A549 (cell line): ENCODE results near the gene TPRG1L. TPM values are rescaled to one million over a fixed set of nuclear protein-coding genes. Genes with fewer than 3 reads are reported as not detected.

Experiments used
- ATAC-seq, 2 experiments: fragments of 200-7000 bp in 1 of 2; fragments of >200 bp in 1 of 2; cut with Nextera tagmentation in 1 of 2; cut with Tn5 transposase in 1 of 2; 3 replicates each; pipeline versions ENCODE4 v1.8.0 to v1.9.1; 2018 to 2020; ENCODE audit warnings: mild to moderate bottlenecking in 1 of 2, moderate library complexity in 1 of 2
- CTCF ChIA-PET: fragments of 300-600 bp; sonication (Branson Sonifier 250); formaldehyde crosslinking; extraction: SDS; loops from one replicate; lab custom pipeline; 2021; ENCODE audit warnings: antibody characterized with exemption, inconsistent platforms; lab: Yijun Ruan, JAX
- POLR2A ChIA-PET: fragments of 350-600 bp; formaldehyde crosslinking; extraction: SDS; loops from one replicate; lab custom pipeline; 2021; ENCODE audit warnings: antibody characterized with exemption, inconsistent platforms; lab: Yijun Ruan, JAX
- DNase-seq, 2 experiments: peaks; one replicate each; pipeline versions ENCODE4 v3.0.0 to v3.0.0-alpha.2; 2011 to 2016; ENCODE audit warnings: low read depth in 1 of 2, low spot score in 1 of 2
- FAIRE-seq: peaks from 2 replicates; lab custom pipeline; 2011; peaks lifted over from hg19 to GRCh38; lab: Jason Lieb, UNC
- H3K27ac ChIP-seq, 2 experiments: fragments of >200 bp; sonication (Bioruptor Twin); formaldehyde crosslinking; 3 replicates each; pipeline ENCODE4 v1.5.1; 2016 to 2017
- H3K4me1 ChIP-seq: fragments of >200 bp; sonication (Bioruptor Twin); formaldehyde crosslinking; 3 replicates; pipeline ENCODE4 v1.6.1; 2016
- H3K4me2 ChIP-seq: fragments of >200 bp; sonication (Bioruptor Twin); formaldehyde crosslinking; 3 replicates; pipeline ENCODE4 v1.6.1; 2016
- H3K4me3 ChIP-seq: fragments of >200 bp; sonication (Bioruptor Twin); formaldehyde crosslinking; 3 replicates; pipeline ENCODE4 v1.5.1; 2016
- H3K9me3 ChIP-seq: fragments of >200 bp; sonication (Bioruptor Twin); formaldehyde crosslinking; 3 replicates; pipeline ENCODE4 v1.6.1; 2016
- CEBPB ChIP-seq, 2 experiments: fragments of >200 bp in 1 of 2; sonication (Bioruptor Twin) in 1 of 2; formaldehyde crosslinking in 1 of 2; IDR thresholded peaks; 2 replicates each; pipeline ENCODE4 v1.6.1; 2012 to 2016
- CHD2 ChIP-seq: fragments of 150-350 bp; IDR thresholded peaks from 2 replicates; pipeline ENCODE4 v1.6.1; 2014; ENCODE audit warnings: low read length; ENCODE audit not compliant: partially characterized antibody
- FOSB ChIP-seq: fragments of 250-450 bp; sonication (Bioruptor Pico); IDR thresholded peaks from 2 replicates; pipeline ENCODE4 v1.5.0; 2020; ENCODE audit warnings: mild to moderate bottlenecking, moderate library complexity
- FOSL2 ChIP-seq, 2 experiments: fragments of 450-650 bp in 1 of 2; fragments of >200 bp in 1 of 2; sonication (Bioruptor Twin) in 1 of 2; formaldehyde crosslinking; IDR thresholded peaks; 2 replicates each; pipeline versions ENCODE4 v1.5.0 to v1.6.1; 2016 to 2020; ENCODE audit warnings: mild to moderate bottlenecking in 1 of 2, moderate library complexity in 1 of 2
- HDAC2 ChIP-seq: fragments of 200-600 bp; sonication (generic); IDR thresholded peaks from 2 replicates; pipeline ENCODE4 v1.6.1; 2016
- HEYL ChIP-seq: fragments of 250-450 bp; sonication (Bioruptor Pico); IDR thresholded peaks from 2 replicates; pipeline ENCODE4 v1.8.0; 2021; ENCODE audit warnings: mild to moderate bottlenecking, moderate library complexity
- HMGXB4 ChIP-seq: fragments of 250-450 bp; sonication (Bioruptor Pico); IDR thresholded peaks from 2 replicates; pipeline ENCODE4 v1.5.0; 2021; ENCODE audit warnings: mild to moderate bottlenecking, moderate library complexity, borderline replicate concordance
- HOXB13 ChIP-seq: fragments of 250-450 bp; sonication (Bioruptor Pico); IDR thresholded peaks from 2 replicates; pipeline ENCODE4 v1.5.0; 2020; ENCODE audit warnings: low read depth, mild to moderate bottlenecking, moderate library complexity
- HOXB5 ChIP-seq: fragments of 250-450 bp; sonication (Bioruptor Pico); IDR thresholded peaks from 2 replicates; pipeline ENCODE4 v1.5.0; 2020; ENCODE audit warnings: mild to moderate bottlenecking, moderate library complexity
- KDM1A ChIP-seq: fragments of 200-600 bp; sonication (generic); IDR thresholded peaks from 2 replicates; pipeline ENCODE4 v1.6.1; 2016; ENCODE audit warnings: low read depth, mild to moderate bottlenecking
- MAZ ChIP-seq: fragments of 150-350 bp; IDR thresholded peaks from 2 replicates; pipeline ENCODE4 v1.6.1; 2014; ENCODE audit warnings: antibody characterized with exemption, low read depth, low read length, borderline replicate concordance
- NFE2L2 ChIP-seq: fragments of 150-350 bp; conservative IDR thresholded peaks from 2 replicates; pipeline ENCODE4 v1.6.1; 2014; ENCODE audit warnings: low read length
- NR3C1 ChIP-seq: fragments of >200 bp; sonication (Bioruptor Twin); formaldehyde crosslinking; IDR thresholded peaks from 3 replicates; pipeline ENCODE4 v1.6.1; 2017
- RAD21 ChIP-seq, 2 experiments: fragments of >200 bp in 1 of 2; sonication (Bioruptor Twin) in 1 of 2; formaldehyde crosslinking in 1 of 2; IDR thresholded peaks in 1 of 2; conservative IDR thresholded peaks in 1 of 2; 2 replicates in 1 of 2; 3 replicates in 1 of 2; pipeline ENCODE4 v1.6.1; 2012 to 2018; ENCODE audit warnings: inconsistent platforms in 1 of 2
- REST ChIP-seq: fragments of 200-600 bp; sonication (generic); IDR thresholded peaks from 2 replicates; pipeline ENCODE4 v1.6.1; 2016; ENCODE audit warnings: antibody characterized with exemption, mild to moderate bottlenecking, moderate library complexity
- RNF2 ChIP-seq: fragments of 200-600 bp; sonication (generic); IDR thresholded peaks from 2 replicates; pipeline ENCODE4 v1.6.1; 2016; ENCODE audit warnings: low read depth, mild to moderate bottlenecking, antibody characterized with exemption, moderate library complexity, borderline replicate concordance
- SREBF2 ChIP-seq: fragments of 450-650 bp; IDR thresholded peaks from 2 replicates; pipeline ENCODE4 v1.6.1; 2014; ENCODE audit warnings: mild to moderate bottlenecking, moderate library complexity
- ZC3H11A ChIP-seq: fragments of 450-650 bp; IDR thresholded peaks from 2 replicates; pipeline ENCODE4 v1.6.1; 2014; ENCODE audit warnings: antibody characterized with exemption, mild to moderate bottlenecking
- WGBS: methylation state at CpG from one replicate; pipeline ENCODE4 v1.1.6; 2017; ENCODE audit errors: missing lambda C conversion rate; 5-methylcytosine and 5-hydroxymethylcytosine counted together
- polyA plus RNA-seq, 4 experiments: library from polyadenylated mRNA; depleted of rRNA in 3 of 4; stranded (reverse); fragments of >200 nt; fragmentation: RNase III in 1 of 4; extraction: RNeasy Plus Mini Kit Qiagen cat#74134 plus additional on column Dnase treatment in 1 of 4; gene quantifications; 2 replicates in 3 of 4; 3 replicates in 1 of 4; pipeline ENCODE4 v1.2.3, GENCODE V29; 2011 to 2017
- TF ChIP-seq, protein P1 (sequence below): IDR thresholded peaks from 2 replicates; pipeline ENCODE4 v1.6.1; 2012

TPRG1L gene
- polyA plus RNA-seq, 2 of the 4 experiments (the other 2 are of a cell fraction) = 13.1 to 20.1 TPM

GRCh38 chr1:3668585-3669300 lies 43.9 kb downstream of the TPRG1L start:
- peaks cover 10% of the 10 kb centered on the region for H3K4me1 ChIP-seq
- H3K27ac ChIP-seq = no peak overlapping the region
- ATAC-seq (peak; percentile 53 to 58; a peak in 4 of 6 replicates), FAIRE-seq (no peak)
- no peak overlapping the region for H3K4me3 ChIP-seq
- whole genome bisulfite sequencing = 40% methylated on average over 9 of the region's 30 CpGs
- CTCF ChIA-PET = no interaction called here
- TF ChIP-seq CEBPB (IDR thresholded peaks at IDR 0.05) (peak; percentile 56 to 86; a peak in 3 of 4 replicates), HOXB13 (CRISPR knock-in tag) (no peak)
- TF ChIP-seq, all 56 proteins: peak for 1
- H3K4me2 ChIP-seq = peak overlapping the region; percentile 53
- POLR2A ChIA-PET = no interaction called here
- DNase-seq = peak in 1 of 2 experiments; percentile 32
- no peaks in the 10 kb centered on the region for H3K9me3 ChIP-seq

DNA sequence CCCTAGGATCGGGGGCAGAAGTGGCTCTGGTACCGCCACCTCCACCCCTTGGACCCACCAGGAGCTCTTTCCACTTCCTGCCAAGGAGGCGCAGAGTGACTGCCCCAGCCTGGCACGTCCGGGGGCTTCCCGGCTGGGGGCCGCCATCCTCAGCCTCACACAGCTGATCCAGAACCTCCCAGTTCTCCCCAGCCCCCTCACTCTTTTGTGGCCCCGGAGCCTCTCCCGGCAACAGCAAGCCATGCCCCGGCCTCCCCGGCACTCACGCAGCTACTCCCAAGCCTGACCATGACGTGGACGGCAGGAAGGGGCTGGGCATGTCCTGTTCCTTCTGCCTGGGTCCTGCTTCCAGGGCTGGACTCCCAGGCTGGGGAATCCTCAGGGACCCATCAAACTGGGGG lies 44.6 kb downstream of the TPRG1L start:
- ChIA-PET CTCF (no interaction called here), POLR2A (no interaction called here)
- 60% methylated on average over 1 of the region's 14 CpGs for WGBS
- Histone ChIP-seq H3K4me1 (peaks cover 10% of the 10 kb centered on the region), H3K4me2 (no peak overlapping the region; the same call in 2 of the 3 replicates), H3K27ac (no peak overlapping the region), H3K9me3 (no peaks in the 10 kb centered on the region), H3K4me3 (no peak overlapping the region)
- TF ChIP-seq CEBPB (IDR thresholded peaks at IDR 0.05) (no peak), HEYL (CRISPR knock-in tag) (no peak), ZC3H11A (no peak), HOXB13 (CRISPR knock-in tag) (no peak), KDM1A (no peak), CHD2 (no peak), NR3C1 (no peak)
- TF ChIP-seq, protein P1, sequence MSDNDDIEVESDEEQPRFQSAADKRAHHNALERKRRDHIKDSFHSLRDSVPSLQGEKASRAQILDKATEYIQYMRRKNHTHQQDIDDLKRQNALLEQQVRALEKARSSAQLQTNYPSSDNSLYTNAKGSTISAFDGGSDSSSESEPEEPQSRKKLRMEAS = no peak
- no peak for ATAC-seq
- FAIRE-seq = no peak
- no peak for DNase-seq

GRCh38 chr1:3669971-3670431 lies 45.2 kb downstream of the TPRG1L start:
- H3K4me1 ChIP-seq = peaks cover 10% of the 10 kb centered on the region
- WGBS = 75% methylated on average over 7 of the region's 9 CpGs
- FAIRE-seq (no peak), DNase-seq (no peak), ATAC-seq (no peak)
- no peaks in the 10 kb centered on the region for H3K9me3 ChIP-seq
- no peak overlapping the region for H3K27ac ChIP-seq
- H3K4me2 ChIP-seq = no peak overlapping the region
- ChIA-PET CTCF (interaction anchor here (0.6 kb wide), 1 partner anchor 37 kb away, joined by 3 read pairs; no protein-coding TSS in a partner anchor), POLR2A (no interaction called here)
- no peak for TF ChIP-seq RAD21 (conservative IDR thresholded peaks at IDR 0.05 in 1 of 2, IDR thresholded peaks at IDR 0.05 in 1 of 2)
- TF ChIP-seq KDM1A = no peak
- no peak for TF ChIP-seq MAZ
- no peak for TF ChIP-seq HOXB5
- TF ChIP-seq SREBF2 = no peak
- TF ChIP-seq HMGXB4 (CRISPR knock-in tag) = no peak
- TF ChIP-seq CHD2 = no peak
- TF ChIP-seq FOSB (CRISPR knock-in tag) = no peak
- TF ChIP-seq RNF2 = no peak
- TF ChIP-seq FOSL2 (IDR thresholded peaks at IDR 0.05) = no peak
- TF ChIP-seq FOSL2 (CRISPR knock-in tag; IDR thresholded peaks at IDR 0.05) = no peak
- no peak for TF ChIP-seq NFE2L2
- TF ChIP-seq REST = no peak
- no peak for TF ChIP-seq HDAC2
- H3K4me3 ChIP-seq = no peak overlapping the region
